Non-pigmented ciliary epithelial cell (primary cell): ENCODE measurements around the gene AMDHD1.
"Not testable (repeated sequence)": the region's sequence is repeated elsewhere in the genome, so short reads cannot be mapped to it uniquely, and the experiment has no call there.

ENCODE experiments used
- DNase-seq: peaks from one replicate; pipeline ENCODE4 v3.0.0-alpha.2; 2010; ENCODE audit warnings: low read depth

The AMDHD1 gene

GRCh38 chr12:95966287-95966870 is 23.2 kb downstream of the AMDHD1 start:
- DNase-seq, result no peak

- DNase-seq, result no peak
Measured at GRCh38 chr12:95967301-95967700, 24.2 kb downstream of the AMDHD1 start.

- DNase-seq, result not testable (repeated sequence)
Measured at GRCh38 chr12:95969116-95969515, 26.0 kb downstream of the AMDHD1 start.

GRCh38 chr12:95970905-95971304 is 27.8 kb downstream of the AMDHD1 start:
- DNase-seq, result no peak

GRCh38 chr12:95972832-95973456 is 29.8 kb downstream of the AMDHD1 start:
- DNase-seq, result no peak

- no peak for DNase-seq
Measured at GRCh38 chr12:95974358-95974757, 31.2 kb downstream of the AMDHD1 start.

GRCh38 chr12:95975491-95975890 is 32.4 kb downstream of the AMDHD1 start:
- DNase-seq, result no peak

- no peak for DNase-seq
Measured at GRCh38 chr12:95976416-95976832, 33.3 kb downstream of the AMDHD1 start.

- no peak for DNase-seq
Measured at GRCh38 chr12:95977764-95978305, 34.7 kb downstream of the AMDHD1 start.

- no peak for DNase-seq
Measured at GRCh38 chr12:95978351-95978750, 35.2 kb downstream of the AMDHD1 start.

GRCh38 chr12:95978774-95979173 is 35.6 kb downstream of the AMDHD1 start:
- no peak for DNase-seq

- DNase-seq, result no peak
Measured at GRCh38 chr12:95980437-95980836, 37.3 kb downstream of the AMDHD1 start.

- no peak for DNase-seq
Measured at GRCh38 chr12:95982602-95983001, 39.5 kb downstream of the AMDHD1 start.

- DNase-seq, result no peak
Measured at GRCh38 chr12:95984682-95985081, 41.6 kb downstream of the AMDHD1 start.

GRCh38 chr12:95986635-95987570 is 43.8 kb downstream of the AMDHD1 start:
- DNase-seq, result no peak

- no peak for DNase-seq
Measured at GRCh38 chr12:95988506-95989275, 45.6 kb downstream of the AMDHD1 start.

- DNase-seq, result no peak
Measured at GRCh38 chr12:95989504-95990123, 46.5 kb downstream of the AMDHD1 start.

- DNase-seq, result no peak
Measured at GRCh38 chr12:95990136-95990535, 47.0 kb downstream of the AMDHD1 start.

GRCh38 chr12:95993907-95994306 is 50.8 kb downstream of the AMDHD1 start:
- DNase-seq, result no peak

GRCh38 chr12:95994476-95994875 is 51.3 kb downstream of the AMDHD1 start:
- DNase-seq, result no peak

GRCh38 chr12:95995238-95996031 is 52.3 kb downstream of the AMDHD1 start:
- DNase-seq, result no peak
